Kidney epithelial cell (primary cell): ENCODE measurements around the gene OR2T1. TPM values are rescaled to one million over a fixed set of nuclear protein-coding genes. Genes with fewer than 3 reads are reported as not detected.

Source experiments
- total RNA-seq: library from RNA; depleted of rRNA; stranded (reverse); fragments of >200 nt; gene quantifications from 2 replicates; pipeline ENCODE4 v1.2.3, GENCODE V29; 2015

The OR2T1 gene
- total RNA-seq, 1 donor from 2014 or later: not detected

Other genes with a start within 250 kb of the OR2T1 start
- not detected in 2 replicates for gene OR2M2, start 228.2 kb upstream of the OR2T1 start, total RNA-seq
- gene OR2M3, start 205.8 kb upstream of the OR2T1 start, total RNA-seq: not detected in 2 replicates
- not detected in 2 replicates for gene OR2M4, start 171.6 kb upstream of the OR2T1 start, total RNA-seq
- not detected in 2 replicates for gene OR2T33, start 125.1 kb upstream of the OR2T1 start, total RNA-seq
- gene OR2T12, start 99.6 kb upstream of the OR2T1 start, total RNA-seq: not detected in 2 replicates
- not detected in 2 replicates for gene OR2M7, start 78.5 kb upstream of the OR2T1 start, total RNA-seq
- gene OR14C36, start 54.3 kb upstream of the OR2T1 start, total RNA-seq: not detected in 2 replicates
- not detected in 2 replicates for gene OR2T4, start 41.4 kb upstream of the OR2T1 start, total RNA-seq
- gene OR2T6, start 27.3 kb upstream of the OR2T1 start, total RNA-seq: not detected in 2 replicates
- gene OR2T2, start 42.6 kb downstream of the OR2T1 start, total RNA-seq: not detected in 2 replicates
- gene OR2T3, start 70.3 kb downstream of the OR2T1 start, total RNA-seq: not detected in 2 replicates
- not detected in 2 replicates for gene OR2T5, start 85.5 kb downstream of the OR2T1 start, total RNA-seq
- not detected in 2 replicates for gene OR2G6, start 105.0 kb downstream of the OR2T1 start, total RNA-seq
- not detected in 2 replicates for gene OR2T29, start 159.7 kb downstream of the OR2T1 start, total RNA-seq
- gene OR2T34, start 171.7 kb downstream of the OR2T1 start, total RNA-seq: not detected in 2 replicates
- gene OR2T10, start 194.7 kb downstream of the OR2T1 start, total RNA-seq: not detected in 2 replicates
- not detected in 2 replicates for gene OR2T11, start 232.0 kb downstream of the OR2T1 start, total RNA-seq
- gene OR2T35, start 242.2 kb downstream of the OR2T1 start, total RNA-seq: not detected in 2 replicates